PC-3 (cell line): ENCODE results near the gene ACKR2. TPM values are rescaled to one million over a fixed set of nuclear protein-coding genes. Genes with fewer than 3 reads are reported as not detected.

ENCODE experiments used
- ATAC-seq: fragments of 200-7000 bp; cut with Tn5 transposase; 2 replicates; pipeline ENCODE4 v1.9.1; 2020; ENCODE audit warnings: mild to moderate bottlenecking, moderate library complexity
- BruUV-seq: library from RNA; stranded (reverse); fragments of 400-500 nt; replicated peaks from 2 replicates; lab custom pipeline; 2021; lab: Mats Ljungman, UMichigan
- CTCF ChIA-PET: fragments of 300-600 bp; sonication (Branson Sonifier 250); formaldehyde crosslinking; loops from one replicate; lab custom pipeline; 2022; ENCODE audit warnings: antibody characterized with exemption; lab: Charles Lee
- POLR2A ChIA-PET: fragments of 300-600 bp; sonication (Branson Sonifier 250); formaldehyde crosslinking; loops from one replicate; lab custom pipeline; 2022; ENCODE audit warnings: antibody characterized with exemption; ENCODE audit not compliant: unreplicated experiment; lab: Charles Lee
- DNase-seq: peaks from one replicate; pipeline ENCODE4 v3.0.0-alpha.2; 2015
- H2AFZ ChIP-seq: fragments of 300-600 bp; sonication (generic); 2 replicates; pipeline ENCODE4 v1.6.0; 2016; ENCODE audit warnings: antibody characterized with exemption, low read length
- H3F3A ChIP-seq: fragments of 300-600 bp; sonication (generic); one replicate; pipeline ENCODE4 v1.6.0; 2017; ENCODE audit warnings: antibody characterized with exemption, low read length, control low read depth, mild to moderate bottlenecking; ENCODE audit not compliant: unreplicated experiment
- H3K27ac ChIP-seq: fragments of 300-600 bp; sonication (generic); 2 replicates; pipeline ENCODE4 v1.5.1; 2016; ENCODE audit warnings: mild to moderate bottlenecking, low read length
- H3K27me3 ChIP-seq: fragments of 300-600 bp; sonication (generic); 2 replicates; pipeline ENCODE4 v1.6.1; 2016; ENCODE audit warnings: low read length, mixed read lengths
- H3K36me3 ChIP-seq: fragments of 300-600 bp; sonication (generic); 2 replicates; pipeline ENCODE4 v1.6.1; 2016; ENCODE audit warnings: low read depth, mixed run types, low read length, mixed read lengths
- H3K4me1 ChIP-seq: fragments of 300-600 bp; sonication (generic); 2 replicates; pipeline ENCODE4 v1.5.1; 2016; ENCODE audit warnings: low read length; ENCODE audit not compliant: insufficient read depth
- H3K4me2 ChIP-seq: fragments of 300-600 bp; sonication (generic); 2 replicates; pipeline ENCODE4 v1.6.0; 2016; ENCODE audit warnings: low read length
- H3K4me3 ChIP-seq: fragments of 300-600 bp; sonication (generic); 2 replicates; pipeline ENCODE4 v1.5.1; 2016; ENCODE audit warnings: mild to moderate bottlenecking, low read length, mixed read lengths
- H3K79me2 ChIP-seq: fragments of 300-600 bp; sonication (generic); 2 replicates; pipeline ENCODE4 v1.6.1; 2017; ENCODE audit warnings: low read length, mixed read lengths
- H3K9ac ChIP-seq: fragments of 300-600 bp; sonication (generic); 2 replicates; pipeline ENCODE4 v1.6.0; 2016; ENCODE audit warnings: mild to moderate bottlenecking, low read length
- H3K9me2 ChIP-seq: fragments of 300-600 bp; sonication (generic); replicated peaks from 2 replicates; pipeline ENCODE4 v1.6.1; 2016; ENCODE audit warnings: mixed run types, low read length, mixed read lengths
- H3K9me3 ChIP-seq: fragments of 300-600 bp; sonication (generic); 2 replicates; pipeline ENCODE4 v1.6.1; 2016; ENCODE audit warnings: low read length, mixed read lengths
- H4K20me1 ChIP-seq: fragments of 300-600 bp; sonication (generic); 2 replicates; pipeline ENCODE4 v1.6.1; 2016; ENCODE audit warnings: low read length, mixed read lengths
- EZH2 ChIP-seq: fragments of 300-600 bp; sonication (generic); IDR thresholded peaks from one replicate; pipeline ENCODE4 v1.6.1; 2017; ENCODE audit warnings: antibody characterized with exemption, mild to moderate bottlenecking, low read length; ENCODE audit not compliant: unreplicated experiment
- EZH2phosphoT487 ChIP-seq: fragments of 300-600 bp; sonication (generic); IDR thresholded peaks from 2 replicates; pipeline ENCODE4 v1.6.1; 2018; ENCODE audit warnings: mild to moderate bottlenecking, antibody characterized with exemption, low read length, borderline replicate concordance
- intact Hi-C: fragments of 100-400 bp; cut with micrococcal nuclease; formaldehyde crosslinking; loops from 2 replicates; pipeline ENCODE4 v1.9.0; 2023
- total RNA-seq: library from RNA; depleted of rRNA; stranded (reverse); fragments of >200 nt; gene quantifications from 2 replicates; pipeline ENCODE4 v1.2.3, GENCODE V29; 2014
- TF ChIP-seq, protein P1 (sequence below): fragments of 300-600 bp; sonication (generic); conservative IDR thresholded peaks from 2 replicates; pipeline ENCODE4 v1.5.1; 2017; ENCODE audit warnings: antibody characterized with exemption, low read depth, mild to moderate bottlenecking, low read length

ACKR2 gene
- total RNA-seq, 1 experiment from 2014 or later: 3.9 TPM

DNA sequence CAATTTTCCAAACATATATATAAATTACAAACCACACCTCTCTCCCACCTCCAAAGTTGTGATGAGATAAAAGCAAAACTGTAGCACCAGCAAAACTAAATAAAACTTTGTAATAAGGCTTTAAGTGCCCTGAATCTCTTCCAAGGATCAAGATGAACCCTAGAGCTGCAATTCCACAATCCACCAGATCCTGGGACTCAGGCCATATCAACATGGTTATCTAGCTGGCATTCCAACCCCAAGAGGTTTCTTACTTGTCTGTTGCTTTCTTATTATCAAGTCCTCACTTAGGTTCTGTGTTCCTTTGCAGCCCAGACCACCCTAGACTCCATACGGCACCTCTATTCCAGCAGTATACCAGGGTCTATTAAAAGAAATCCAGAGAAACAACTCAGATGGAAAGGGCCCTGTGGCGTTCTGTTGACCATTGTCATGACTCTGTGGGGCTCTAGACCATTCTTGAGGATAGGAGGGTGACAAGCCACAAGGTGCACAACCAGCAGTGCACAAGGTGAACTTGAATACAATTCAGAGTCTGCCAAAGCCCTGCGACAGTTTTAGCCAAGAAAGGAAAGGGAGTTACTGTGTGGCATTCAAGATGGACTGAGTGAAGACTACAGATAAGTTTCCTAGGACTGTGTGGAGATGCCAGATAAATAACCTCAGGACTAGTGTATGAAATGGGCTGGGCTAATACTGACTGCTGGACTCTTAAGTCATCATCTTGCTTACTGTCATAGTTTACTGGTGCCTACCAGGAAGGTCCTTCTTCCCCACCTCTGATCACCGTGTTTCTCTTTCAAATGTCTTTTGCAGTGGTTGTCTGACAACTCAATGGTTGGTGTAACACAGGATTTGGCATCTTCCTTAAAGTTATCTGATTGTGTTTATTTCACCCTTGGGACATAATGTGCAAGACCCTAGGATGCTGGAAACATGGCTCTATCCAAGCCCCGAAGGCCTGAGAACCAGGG, 27.2 kb downstream of the ACKR2 start:
- Histone ChIP-seq H3K27me3 (no peaks in the 10 kb centered on the region), H3K9ac (no peak overlapping the region), H4K20me1 (no peaks in the 10 kb centered on the region), H3K27ac (no peak overlapping the region), H3K36me3 (no peaks in the 10 kb centered on the region), H3F3A (no peaks in the 10 kb centered on the region), H3K9me3 (no peaks in the 10 kb centered on the region), H3K79me2 (no peaks in the 10 kb centered on the region), H2AFZ (no peak overlapping the region), H3K9me2 (no peaks in the 10 kb centered on the region), H3K4me2 (no peak overlapping the region), H3K4me1 (peaks cover 6% of the 10 kb centered on the region; the same call in 1 of the 2 replicates), H3K4me3 (no peak overlapping the region)
- DNase-seq (no peak), ATAC-seq (no peak)
- ChIA-PET CTCF (no interaction called here), POLR2A (no interaction called here)
- no TSS peak for BruUV-seq
- TF ChIP-seq EZH2 (no peak), EZH2phosphoT487 (no peak)
- TF ChIP-seq, protein P1, sequence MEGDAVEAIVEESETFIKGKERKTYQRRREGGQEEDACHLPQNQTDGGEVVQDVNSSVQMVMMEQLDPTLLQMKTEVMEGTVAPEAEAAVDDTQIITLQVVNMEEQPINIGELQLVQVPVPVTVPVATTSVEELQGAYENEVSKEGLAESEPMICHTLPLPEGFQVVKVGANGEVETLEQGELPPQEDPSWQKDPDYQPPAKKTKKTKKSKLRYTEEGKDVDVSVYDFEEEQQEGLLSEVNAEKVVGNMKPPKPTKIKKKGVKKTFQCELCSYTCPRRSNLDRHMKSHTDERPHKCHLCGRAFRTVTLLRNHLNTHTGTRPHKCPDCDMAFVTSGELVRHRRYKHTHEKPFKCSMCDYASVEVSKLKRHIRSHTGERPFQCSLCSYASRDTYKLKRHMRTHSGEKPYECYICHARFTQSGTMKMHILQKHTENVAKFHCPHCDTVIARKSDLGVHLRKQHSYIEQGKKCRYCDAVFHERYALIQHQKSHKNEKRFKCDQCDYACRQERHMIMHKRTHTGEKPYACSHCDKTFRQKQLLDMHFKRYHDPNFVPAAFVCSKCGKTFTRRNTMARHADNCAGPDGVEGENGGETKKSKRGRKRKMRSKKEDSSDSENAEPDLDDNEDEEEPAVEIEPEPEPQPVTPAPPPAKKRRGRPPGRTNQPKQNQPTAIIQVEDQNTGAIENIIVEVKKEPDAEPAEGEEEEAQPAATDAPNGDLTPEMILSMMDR: no peak
- intact Hi-C loops: no loop called here

DNA sequence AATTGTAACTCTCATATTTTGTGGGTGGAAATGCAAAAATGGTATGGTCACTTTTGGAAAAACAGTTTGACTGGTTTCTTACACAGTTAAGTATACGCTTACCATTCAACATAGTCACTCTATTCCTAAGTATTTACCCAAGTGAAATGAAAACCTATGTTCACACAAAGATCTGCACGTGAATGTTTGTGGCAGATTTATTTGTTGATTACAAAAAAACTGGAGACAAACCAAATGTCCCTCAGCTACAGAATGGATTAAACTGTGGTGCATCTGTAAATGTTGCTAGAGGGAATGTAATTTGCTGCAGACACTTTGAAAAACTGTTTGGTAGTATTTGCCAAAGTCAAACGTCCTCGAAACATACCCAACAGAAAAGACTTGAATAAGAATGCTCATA, 29.3 kb downstream of the ACKR2 start:
- Histone ChIP-seq H3F3A (no peaks in the 10 kb centered on the region), H2AFZ (no peak overlapping the region), H3K27me3 (no peaks in the 10 kb centered on the region), H3K36me3 (no peaks in the 10 kb centered on the region), H4K20me1 (no peaks in the 10 kb centered on the region), H3K4me2 (no peak overlapping the region), H3K27ac (no peak overlapping the region), H3K79me2 (no peaks in the 10 kb centered on the region), H3K4me3 (no peak overlapping the region), H3K9me3 (no peaks in the 10 kb centered on the region), H3K9me2 (no peaks in the 10 kb centered on the region), H3K9ac (no peak overlapping the region), H3K4me1 (peaks cover 6% of the 10 kb centered on the region; the same call in 1 of the 2 replicates)
- ChIA-PET CTCF (interaction anchor here (1.0 to 1.9 kb wide), 2 partner anchors 40 to 59 kb away, joined by 4 to 22 read pairs; no protein-coding TSS in a partner anchor), POLR2A (no interaction called here)
- no TSS peak for BruUV-seq
- DNase-seq: no peak
- ATAC-seq: no peak
- TF ChIP-seq EZH2phosphoT487: no peak
- TF ChIP-seq, protein P1: no peak
- TF ChIP-seq EZH2: no peak
- intact Hi-C loops: loop anchor here (2.0 kb wide), 1 partner anchor 608 kb away; no protein-coding TSS in a partner anchor
